ENCODE measurements around the gene BEX5. TPM values are rescaled to one million over a fixed set of nuclear protein-coding genes. Genes with fewer than 3 reads are reported as not detected.

BEX5 gene
- total RNA-seq, 2 experiments from 2014 or later, result 3.7 to 4.5 TPM

GRCh38 chrX:102113367-102113766 is 42.4 kb downstream of the BEX5 start:
- no peak overlapping the region for H3K4me3 Mint-ChIP-seq
- H3K27ac Mint-ChIP-seq, result no peak overlapping the region
- peaks cover 18% of the 10 kb centered on the region for H3K27me3 Mint-ChIP-seq
- H3K9me3 Mint-ChIP-seq, result peaks cover 3% of the 10 kb centered on the region
- no peaks in the 10 kb centered on the region for H3K4me1 Mint-ChIP-seq
- H3K36me3 Mint-ChIP-seq, result no peaks in the 10 kb centered on the region
- DNase-seq, result no peak

Other genes with a start within 250 kb of the BEX5 start
- gene ZMAT1, start 223.9 kb downstream of the BEX5 start, total RNA-seq, result 1 to 10 TPM; 2.3 to 2.7 TPM
- gene TCEAL2, start 30.3 kb downstream of the BEX5 start, total RNA-seq, result under 1 TPM; 0.39 to 0.40 TPM
- not detected for gene TCEAL6, start 13.5 kb downstream of the BEX5 start, total RNA-seq
- gene TCP11X1, start 59.3 kb upstream of the BEX5 start, total RNA-seq, result not detected
- not detected for gene NXF2, start 91.2 kb upstream of the BEX5 start, total RNA-seq